HCT116 (cell line): ENCODE results near the gene SELL. TPM values are rescaled to one million over a fixed set of nuclear protein-coding genes. Genes with fewer than 3 reads are reported as not detected.

Source experiments
- ATAC-seq: fragments of 200-7000 bp; cut with Tn5 transposase; 2 replicates; pipeline ENCODE4 v1.9.1; 2020; ENCODE audit warnings: mild to moderate bottlenecking, moderate library complexity
- BruUV-seq: library from RNA; stranded (reverse); fragments of 400-500 nt; replicated peaks from 2 replicates; lab custom pipeline; 2021; lab: Mats Ljungman, UMichigan
- CTCF ChIA-PET: fragments of 300-600 bp; sonication (Branson Sonifier 250); formaldehyde crosslinking; loops from one replicate; lab custom pipeline; 2021; ENCODE audit warnings: antibody characterized with exemption; lab: Charles Lee
- POLR2A ChIA-PET: fragments of 300-600, 350-600 bp; sonication (Branson Sonifier 250); formaldehyde crosslinking; loops from one replicate; lab custom pipeline; 2021; ENCODE audit warnings: antibody characterized with exemption; lab: Charles Lee
- RAD21 ChIA-PET, 2 experiments: fragments of 300-600 bp; sonication (Branson Sonifier 250); formaldehyde crosslinking; loops; one replicate each; lab custom pipeline; 2023; ENCODE audit warnings: low total read pairs in 2 of 2; ENCODE audit not compliant: uncharacterized antibody in 2 of 2, unreplicated experiment in 2 of 2, low non-redundant PET in 1 of 2; lab: Charles Lee
- DNase-seq: peaks from one replicate; pipeline ENCODE4 v3.0.0-alpha.2; 2010; ENCODE audit warnings: low read depth, low spot score
- H2AFZ ChIP-seq: fragments of 200-600 bp; shearing (Covaris generic), sonication (generic); 2 replicates; pipeline ENCODE4 v1.6.1; 2017; ENCODE audit warnings: low read depth, mixed run types, mixed read lengths, antibody characterized with exemption, low read length; ENCODE audit not compliant: poor library complexity, severe bottlenecking
- H3K27ac ChIP-seq: 2 replicates; pipeline ENCODE4 v1.5.1; 2012; ENCODE audit warnings: low read depth, low read length
- H3K27me3 ChIP-seq: fragments of 200-600 bp; sonication (generic); 2 replicates; pipeline ENCODE4 v1.6.1; 2016; ENCODE audit warnings: mixed run types, low read length, mixed read lengths; ENCODE audit not compliant: insufficient read depth
- H3K36me3 ChIP-seq, 2 experiments: fragments of 200-500 bp in 1 of 2; fragments of 200-600 bp in 1 of 2; sonication (Bioruptor generic) in 1 of 2; sonication (generic) in 1 of 2; 2 replicates each; pipeline versions ENCODE4 v1.5.1 to v1.6.1; 2014 to 2016; ENCODE audit warnings: low read length in 2 of 2, inconsistent platforms in 1 of 2, mixed read lengths in 1 of 2, mixed run types in 1 of 2; ENCODE audit not compliant: insufficient read depth in 2 of 2, control insufficient read depth in 1 of 2
- H3K4me1 ChIP-seq, 2 experiments: fragments of 200-600 bp in 1 of 2; sonication (generic) in 1 of 2; 2 replicates each; pipeline versions ENCODE4 v1.5.1 to v1.6.1; 2012 to 2017; ENCODE audit warnings: low read length in 2 of 2, inconsistent platforms in 1 of 2, mild to moderate bottlenecking in 1 of 2, mixed read lengths in 1 of 2, mixed run types in 1 of 2, moderate library complexity in 1 of 2; ENCODE audit not compliant: insufficient read depth in 2 of 2, control insufficient read depth in 1 of 2
- H3K4me2 ChIP-seq: fragments of 200-600 bp; sonication (generic); 2 replicates; pipeline ENCODE4 v1.6.1; 2017; ENCODE audit warnings: mixed run types, low read length, mixed read lengths
- H3K4me3 ChIP-seq, 2 experiments: fragments of 200-600 bp in 1 of 2; sonication (generic) in 1 of 2; replicated peaks in 1 of 2; 2 replicates each; pipeline ENCODE4 v1.5.1; 2011 to 2016; ENCODE audit warnings: low read length in 2 of 2, control low read depth in 1 of 2, low read depth in 1 of 2, mild to moderate bottlenecking in 1 of 2, mixed read lengths in 1 of 2, mixed run types in 1 of 2
- H3K79me2 ChIP-seq: fragments of 200-600 bp; sonication (generic); 2 replicates; pipeline ENCODE4 v1.6.1; 2017; ENCODE audit warnings: mild to moderate bottlenecking, mixed run types, low read length, moderate library complexity, mixed read lengths; ENCODE audit not compliant: insufficient read depth
- H3K9ac ChIP-seq: fragments of 200-600 bp; sonication (generic); 2 replicates; pipeline ENCODE4 v1.6.1; 2016; ENCODE audit warnings: low read length, mixed read lengths
- H3K9me2 ChIP-seq: fragments of 200-600 bp; sonication (generic), shearing (Covaris generic); 2 replicates; pipeline ENCODE4 v1.6.1; 2017; ENCODE audit warnings: mixed run types, mild to moderate bottlenecking, moderate library complexity; ENCODE audit not compliant: insufficient read depth
- H3K9me3 ChIP-seq, 2 experiments: fragments of 200-500 bp in 1 of 2; fragments of 200-600 bp in 1 of 2; sonication (Bioruptor generic) in 1 of 2; sonication (generic) in 1 of 2; 2 replicates each; pipeline ENCODE4 v1.6.1; 2014 to 2017; ENCODE audit warnings: low read length in 2 of 2, mixed read lengths in 2 of 2, inconsistent platforms in 1 of 2, low read depth in 1 of 2, mild to moderate bottlenecking in 1 of 2, mixed run types in 1 of 2, moderate library complexity in 1 of 2; ENCODE audit not compliant: control insufficient read depth in 1 of 2, insufficient read depth in 1 of 2
- H4K20me1 ChIP-seq: fragments of 200-600 bp; sonication (generic), shearing (Covaris generic); 2 replicates; pipeline ENCODE4 v1.6.1; 2017; ENCODE audit warnings: mixed run types, mild to moderate bottlenecking, moderate library complexity; ENCODE audit not compliant: insufficient read depth
- CTCF ChIP-seq, 3 experiments: fragments of 200-600 bp in 1 of 3; sonication (generic) in 1 of 3; IDR thresholded peaks in 2 of 3; conservative IDR thresholded peaks in 1 of 3; 2 replicates each; pipeline ENCODE4 v1.5.1; 2012 to 2017; ENCODE audit warnings: low read depth in 2 of 3, low read length in 2 of 3, antibody characterized with exemption in 1 of 3, borderline replicate concordance in 1 of 3, control low read depth in 1 of 3, mild to moderate bottlenecking in 1 of 3, mixed read lengths in 1 of 3, mixed run types in 1 of 3, moderate library complexity in 1 of 3; ENCODE audit not compliant: insufficient read depth in 1 of 3
- ELF1 ChIP-seq: IDR thresholded peaks from 2 replicates; pipeline ENCODE4 v1.6.1; 2012; ENCODE audit warnings: low read depth, borderline replicate concordance
- EZH2phosphoT487 ChIP-seq: fragments of 200-600 bp; IDR thresholded peaks from 2 replicates; pipeline ENCODE4 v1.6.1; 2018; ENCODE audit warnings: antibody characterized with exemption, borderline replicate concordance
- JUND ChIP-seq: IDR thresholded peaks from 2 replicates; pipeline ENCODE4 v1.6.1; 2012
- POLR2AphosphoS5 ChIP-seq: IDR thresholded peaks from 2 replicates; pipeline ENCODE4 v1.6.1; 2011; ENCODE audit warnings: mild to moderate bottlenecking, low read depth, low read length, moderate library complexity
- SIN3A ChIP-seq: IDR thresholded peaks from 2 replicates; pipeline ENCODE4 v1.6.1; 2012; ENCODE audit warnings: low read depth
- SRF ChIP-seq: IDR thresholded peaks from 2 replicates; pipeline ENCODE4 v1.6.1; 2012; ENCODE audit warnings: low read depth
- YY1 ChIP-seq: IDR thresholded peaks from 2 replicates; pipeline ENCODE4 v1.6.1; 2011; ENCODE audit warnings: low read length, low read depth, moderate library complexity, mild to moderate bottlenecking; ENCODE audit not compliant: insufficient replicate concordance; ENCODE audit errors: extremely low read depth
- intact Hi-C: fragments of 100-400 bp; cut with micrococcal nuclease; formaldehyde crosslinking; loops from 2 replicates; pipeline ENCODE4 v1.10.0; 2022
- total RNA-seq: library from RNA; stranded (reverse); gene quantifications from one replicate; pipeline ENCODE4 v1.2.1, GENCODE V29; 2021; ENCODE audit not compliant: unreplicated experiment

SELL gene
- total RNA-seq, 1 experiment from 2014 or later, result 4.1 TPM

GRCh38 chr1:169724168-169724567 is 12.7 kb upstream of the SELL start (continued):
- no peak for TF ChIP-seq CTCF (IDR thresholded peaks at IDR 0.05 in 2 of 3, conservative IDR thresholded peaks at IDR 0.05 in 1 of 3; ENCODE audit: borderline replicate concordance in 1 of 3, insufficient read depth in 1 of 3, low read depth in 2 of 3, low read length in 2 of 3)

- POLR2A ChIA-PET, result no interaction called here
- Histone ChIP-seq H3K9ac (no peak overlapping the region), H3K4me2 (no peak overlapping the region), H3K9me3 (no peaks in the 10 kb centered on the region), H3K4me1 (no peaks in the 10 kb centered on the region), H3K4me3 (no peak overlapping the region), H4K20me1 (no peaks in the 10 kb centered on the region), H3K27me3 (no peaks in the 10 kb centered on the region), H2AFZ (no peak overlapping the region), H3K27ac (no peak overlapping the region), H3K79me2 (no peaks in the 10 kb centered on the region), H3K36me3 (no peaks in the 10 kb centered on the region), H3K9me2 (no peaks in the 10 kb centered on the region)
- CTCF ChIA-PET, result no interaction called here
- TF ChIP-seq EZH2phosphoT487, result no peak
- no peak for TF ChIP-seq JUND
- TF ChIP-seq YY1, result no peak
- no peak for TF ChIP-seq SIN3A
- TF ChIP-seq POLR2AphosphoS5, result no peak
- no peak for TF ChIP-seq ELF1
- TF ChIP-seq SRF, result no peak
- ATAC-seq (no peak), DNase-seq (no peak)
- RAD21 ChIA-PET, result no interaction called here
- intact Hi-C loops, result no loop called here
- BruUV-seq, result no TSS peak
Measured at GRCh38 chr1:169723763-169724162, 12.3 kb upstream of the SELL start.
